SK-N-DZ (cell line): ENCODE measurements around the gene HID1.
"Not testable (repeated sequence)": the region's sequence is repeated elsewhere in the genome, so short reads cannot be mapped to it uniquely, and the experiment has no call there.

Experiments used
- DNase-seq: peaks from one replicate; pipeline ENCODE4 v3.0.0-alpha.2; 2015; ENCODE audit warnings: low spot score

The HID1 gene

DNA sequence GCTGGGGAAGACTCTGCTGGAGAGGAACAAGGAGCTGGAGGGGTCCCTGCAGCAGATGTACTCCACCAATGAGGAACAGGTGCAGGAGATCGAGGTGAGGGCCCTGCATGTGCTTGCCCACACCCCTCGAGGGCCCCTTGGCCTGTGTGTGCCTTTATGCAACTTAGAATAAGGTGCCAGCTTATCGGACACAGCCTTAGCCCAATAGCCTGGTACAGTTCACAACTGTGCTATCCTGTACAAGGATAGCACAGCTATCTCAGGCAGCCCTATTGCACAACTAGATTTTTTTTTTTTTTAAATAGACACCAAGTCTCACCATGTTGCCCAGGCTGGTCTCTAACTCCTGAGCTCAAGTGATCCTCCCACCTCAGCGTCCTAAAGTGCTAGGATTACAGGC is 27.0 kb upstream of the HID1 start:
- no peak for DNase-seq

DNA sequence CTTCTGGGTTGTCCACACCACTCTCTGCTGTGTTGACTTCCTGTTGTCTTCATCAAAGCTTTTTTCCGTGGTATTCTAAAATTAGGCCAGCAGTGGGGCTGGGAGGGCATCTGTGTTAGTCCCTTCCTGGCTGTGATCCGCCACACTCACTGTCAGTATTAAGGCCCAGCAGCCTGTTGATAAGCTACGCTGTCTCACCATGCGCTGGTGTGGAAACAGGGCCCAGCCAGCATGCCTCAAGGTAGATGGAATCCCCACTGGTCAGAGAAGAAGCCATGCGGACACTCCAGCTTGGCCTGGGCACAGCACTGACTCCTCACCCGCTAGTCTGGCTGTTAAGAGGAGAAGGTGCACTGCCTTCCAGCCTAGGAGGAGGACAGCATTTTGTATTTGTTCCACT is 26.2 kb upstream of the HID1 start:
- no peak for DNase-seq

DNA sequence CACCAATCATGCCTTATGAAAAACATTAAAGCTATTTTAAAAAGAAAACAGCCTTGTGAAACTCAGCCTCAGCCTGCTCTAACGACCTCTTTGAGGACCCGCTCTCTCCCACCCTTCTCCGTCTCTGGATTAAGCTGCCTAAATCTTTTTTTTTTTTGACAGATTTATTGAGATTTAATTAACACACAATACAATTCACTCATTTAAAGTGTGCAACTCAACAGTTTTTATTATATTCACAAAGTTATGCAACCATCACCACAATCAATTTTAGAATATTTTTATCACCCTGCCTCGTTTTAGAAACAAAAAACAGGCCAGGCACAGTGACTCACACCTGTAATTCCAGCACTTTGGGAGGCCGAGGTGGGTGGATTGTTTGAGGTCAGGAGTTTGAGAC is 23.3 kb upstream of the HID1 start:
- no peak for DNase-seq

DNA sequence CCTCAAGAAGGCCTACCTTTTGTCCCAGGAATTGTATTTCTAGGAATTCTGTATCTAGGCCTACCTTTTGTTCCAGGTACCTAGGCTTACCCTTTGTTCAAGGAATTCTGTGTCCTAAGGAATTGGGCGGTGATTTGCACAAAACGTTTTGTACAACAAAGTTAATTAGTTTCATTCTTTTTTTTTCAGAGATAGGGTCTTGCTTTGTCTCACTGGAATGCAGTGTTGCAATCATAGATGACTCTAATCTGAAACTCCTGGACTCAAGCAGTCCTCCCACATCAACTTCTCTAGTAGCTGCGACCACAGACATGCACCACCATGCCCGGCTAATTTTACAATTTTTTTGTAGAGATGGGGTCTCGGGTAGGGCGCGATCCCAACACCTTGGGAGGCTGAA is 21.9 kb upstream of the HID1 start:
- DNase-seq: no peak

DNA sequence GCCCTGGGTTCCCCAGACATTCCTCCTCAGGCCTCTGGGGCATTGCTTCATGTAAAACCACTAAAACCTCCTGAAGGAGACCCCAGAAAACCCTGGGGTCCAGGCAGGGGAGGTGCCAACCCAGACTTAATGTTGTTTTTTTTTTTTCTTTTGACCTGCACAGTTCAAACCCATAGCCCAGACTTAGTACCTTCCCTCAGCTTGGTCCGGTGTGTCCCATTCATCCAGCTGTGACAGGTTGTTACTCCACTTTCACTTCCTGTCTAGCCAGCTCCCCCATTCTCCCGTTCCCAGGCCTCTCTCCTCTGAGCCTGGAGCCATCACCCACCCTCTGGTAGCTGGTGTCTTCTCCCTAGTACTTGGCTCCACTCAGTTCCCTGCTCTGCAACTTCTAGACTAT is 19.7 kb upstream of the HID1 start:
- DNase-seq: no peak

DNA sequence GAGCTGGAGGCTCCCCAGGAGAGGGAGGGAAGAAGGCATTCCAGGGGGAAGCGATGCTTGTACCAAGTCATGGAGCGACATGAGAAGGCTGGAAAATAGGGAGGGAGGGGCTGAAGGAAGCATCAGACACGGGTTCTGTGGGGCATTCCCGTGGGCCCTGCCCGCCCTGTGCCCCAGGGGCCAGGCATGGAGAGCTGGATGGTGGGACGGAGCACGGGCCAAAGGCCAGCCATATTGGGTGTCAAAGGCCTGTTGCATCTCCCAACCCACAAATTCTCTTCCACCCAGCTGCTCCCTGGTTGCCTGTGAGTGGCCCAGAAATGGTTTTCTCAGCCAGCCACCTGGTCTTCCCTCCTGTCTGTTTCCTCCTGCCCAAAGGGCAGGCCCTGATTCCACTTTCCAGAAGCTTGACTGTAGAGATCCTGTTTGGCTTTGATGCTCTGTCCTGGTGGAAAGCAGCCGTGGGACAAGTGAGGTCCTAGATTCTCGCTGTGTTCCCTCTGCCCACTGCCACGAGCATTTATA is 18.1 kb upstream of the HID1 start:
- DNase-seq: no peak

DNA sequence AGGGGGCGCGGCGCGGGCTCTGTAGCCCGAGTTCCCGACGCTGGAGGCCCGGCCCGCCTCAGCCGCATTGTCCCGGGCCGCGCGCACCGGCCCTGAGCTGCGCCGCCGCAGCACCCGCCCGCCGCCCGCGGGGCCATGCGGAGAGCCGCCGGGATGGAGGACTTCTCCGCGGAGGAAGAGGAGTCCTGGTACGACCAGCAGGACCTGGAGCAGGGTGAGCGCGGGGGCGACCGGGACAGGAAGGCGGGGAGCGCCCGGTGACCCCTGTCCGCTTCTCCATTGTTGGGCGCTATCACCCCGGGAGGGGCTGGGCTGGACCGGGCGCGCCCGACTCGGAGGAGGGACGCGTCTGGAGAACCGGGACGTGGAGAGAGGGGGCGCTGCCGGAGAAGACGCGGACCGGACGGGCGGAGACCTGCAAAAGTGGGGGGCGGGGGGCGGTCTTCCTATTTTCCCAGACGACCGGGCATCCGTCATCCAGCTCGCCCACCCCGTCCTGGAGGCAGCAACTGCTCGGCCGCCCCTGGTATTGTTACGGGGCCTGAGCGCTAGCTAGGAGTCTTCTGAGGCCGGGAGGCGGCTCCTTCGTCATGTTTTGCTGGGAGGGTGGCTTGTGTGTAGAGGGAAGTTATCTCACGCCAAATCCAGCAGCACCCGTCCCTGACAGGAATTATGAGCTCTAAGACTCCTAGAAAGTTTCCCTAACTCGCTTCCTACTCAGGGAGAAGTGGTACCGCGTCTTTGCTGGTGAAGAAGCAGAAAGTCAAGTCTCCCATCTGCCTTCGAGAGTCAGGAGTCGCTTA is 15.6 kb upstream of the HID1 start:
- peak; percentile 53 for DNase-seq

DNA sequence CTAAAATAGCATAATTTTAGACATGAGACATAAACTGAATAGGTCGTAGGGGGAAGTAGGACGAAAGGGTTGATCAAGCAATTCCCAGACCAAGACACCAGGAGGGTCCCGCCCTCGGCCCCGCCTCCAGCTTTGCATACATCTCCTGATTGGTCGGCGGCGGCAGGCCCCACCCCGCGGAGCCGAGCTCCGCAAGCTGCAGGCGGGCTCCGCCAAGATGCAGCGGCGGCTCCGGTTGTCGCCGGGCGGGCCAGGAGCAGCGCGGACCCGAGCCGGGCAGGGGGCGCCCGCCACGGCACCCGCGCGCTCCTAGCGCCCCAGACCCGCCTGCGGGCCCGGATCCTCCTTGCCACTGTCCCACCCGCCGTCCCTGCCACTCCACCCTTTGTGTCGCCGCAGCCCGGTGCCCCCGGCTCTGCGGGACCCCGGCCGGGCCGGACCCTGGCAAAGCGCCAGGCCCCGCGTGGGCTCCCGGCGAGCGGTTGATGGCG is 14.9 kb upstream of the HID1 start, which contains the start of gene CDR2L:
Gene CDR2L (plus strand): TSS at position 215 of the 491 bp plus-strand sequence. CDS start 412 bp downstream, outside the sequence.
- peak; percentile 93 for DNase-seq

DNA sequence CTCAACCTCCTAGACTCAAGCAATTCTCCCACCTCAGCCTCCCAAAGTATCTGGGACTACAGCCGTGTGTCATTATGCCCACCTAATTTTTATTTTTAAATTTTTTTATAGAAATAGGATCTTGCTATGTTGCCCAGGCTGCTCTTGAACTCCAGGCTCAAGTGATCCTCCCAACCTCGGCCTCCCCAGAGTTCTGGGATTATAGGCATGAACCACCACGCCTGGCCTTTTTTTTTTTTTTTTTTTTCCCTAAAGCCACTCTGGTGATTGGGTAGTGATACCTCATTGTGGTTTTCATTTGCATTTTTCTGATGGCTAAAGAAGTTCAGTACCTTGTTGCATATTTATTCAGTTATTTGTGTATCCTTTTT is 13.6 kb upstream of the HID1 start:
- no peak for DNase-seq

DNA sequence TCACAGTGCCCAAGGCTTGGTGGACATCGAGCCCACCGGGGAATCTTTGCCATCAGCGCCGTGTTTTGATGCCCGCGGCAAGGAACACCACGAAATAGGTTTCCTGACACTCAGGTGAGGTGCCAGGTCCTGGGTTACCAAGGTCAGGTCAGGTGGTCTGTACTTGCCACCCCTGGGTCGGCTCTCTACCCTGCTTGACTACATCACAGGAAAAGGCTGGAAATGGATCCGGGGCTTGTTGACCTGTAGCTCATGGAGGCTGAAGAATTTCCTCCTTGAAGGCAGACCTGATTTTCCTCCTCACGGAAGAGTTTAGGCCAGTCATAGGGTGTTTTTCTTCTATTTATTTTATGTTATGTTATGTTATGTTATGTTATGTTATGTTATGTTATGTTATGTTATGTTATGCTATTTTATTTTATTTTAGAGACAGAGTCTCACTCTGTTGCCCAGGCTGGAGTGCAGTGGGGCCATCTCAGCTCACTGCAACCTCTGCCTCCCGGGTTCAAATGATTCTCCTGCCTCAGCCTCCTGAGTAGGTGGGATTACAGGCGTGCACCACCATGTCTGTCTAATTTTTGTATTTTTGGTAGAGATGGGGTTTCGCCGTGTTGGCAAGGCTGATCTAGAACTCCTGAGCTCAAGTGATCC is 10.2 kb upstream of the HID1 start:
- not testable (repeated sequence) for DNase-seq

DNA sequence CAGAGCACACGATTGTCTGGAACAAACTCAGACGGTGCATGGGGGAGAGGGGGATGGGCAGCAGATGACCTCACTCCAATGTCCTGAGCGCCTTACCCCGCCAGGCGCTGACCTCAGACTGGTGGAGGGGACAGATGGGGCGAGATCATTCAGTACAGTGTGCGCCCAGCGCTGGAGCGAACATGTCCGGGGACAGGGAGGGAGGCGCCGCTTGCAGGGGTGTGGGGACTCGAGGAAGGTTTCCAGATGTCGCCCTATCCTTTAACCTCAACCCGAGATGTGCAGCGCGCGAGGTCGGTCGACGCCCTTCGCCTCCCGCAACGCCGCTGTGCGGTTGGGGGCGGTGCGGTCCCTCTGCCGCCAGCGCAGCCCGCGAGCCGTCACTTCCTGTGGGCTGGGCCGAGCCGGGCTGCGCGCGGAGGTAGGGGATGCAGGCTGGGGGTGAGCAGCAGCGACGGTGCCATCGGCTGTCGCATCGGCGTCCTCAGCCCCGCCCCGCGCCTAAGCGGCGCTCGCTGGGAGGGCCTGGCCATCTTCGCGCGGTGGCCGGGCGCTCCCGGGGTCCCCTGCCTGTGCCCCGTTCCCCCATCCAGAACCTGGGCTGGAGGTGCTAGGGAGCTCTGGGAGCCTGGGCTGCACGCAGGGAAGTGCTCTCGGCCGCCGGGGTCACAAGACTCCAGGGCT is 9.6 kb upstream of the HID1 start:
- peak; percentile 87 for DNase-seq

DNA sequence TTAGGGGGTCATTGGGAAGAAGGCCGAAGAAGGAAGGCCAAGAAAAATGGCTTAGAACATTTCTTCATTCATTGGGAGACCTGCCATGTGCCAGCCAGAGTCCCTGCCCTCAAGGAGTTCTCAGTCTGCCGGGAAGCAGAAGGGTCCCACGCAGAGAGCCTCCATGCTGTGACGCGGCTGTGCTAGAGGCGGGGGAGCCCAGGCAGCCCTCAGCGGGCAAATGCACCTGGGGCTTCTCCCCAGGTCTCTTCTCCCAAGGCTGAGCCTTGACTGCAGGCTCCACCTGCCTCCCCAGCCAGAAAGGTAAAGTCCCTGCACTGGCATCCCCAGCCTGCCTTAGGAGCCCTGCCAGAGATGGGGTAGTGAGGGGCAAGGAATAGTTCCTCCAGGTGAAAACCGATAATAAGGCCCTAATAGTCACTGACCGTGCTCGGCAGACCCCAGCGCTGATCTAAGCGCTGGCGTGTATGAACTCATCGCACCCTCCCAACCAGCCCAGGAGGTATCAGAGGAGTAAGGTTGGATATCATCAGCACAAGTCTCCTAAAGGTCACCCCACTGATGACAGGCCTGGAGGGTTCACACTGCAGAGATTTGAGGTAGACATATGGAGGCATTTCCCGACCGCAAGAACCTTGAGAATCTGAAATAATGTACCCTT is 8.9 kb upstream of the HID1 start:
- no peak for DNase-seq

DNA sequence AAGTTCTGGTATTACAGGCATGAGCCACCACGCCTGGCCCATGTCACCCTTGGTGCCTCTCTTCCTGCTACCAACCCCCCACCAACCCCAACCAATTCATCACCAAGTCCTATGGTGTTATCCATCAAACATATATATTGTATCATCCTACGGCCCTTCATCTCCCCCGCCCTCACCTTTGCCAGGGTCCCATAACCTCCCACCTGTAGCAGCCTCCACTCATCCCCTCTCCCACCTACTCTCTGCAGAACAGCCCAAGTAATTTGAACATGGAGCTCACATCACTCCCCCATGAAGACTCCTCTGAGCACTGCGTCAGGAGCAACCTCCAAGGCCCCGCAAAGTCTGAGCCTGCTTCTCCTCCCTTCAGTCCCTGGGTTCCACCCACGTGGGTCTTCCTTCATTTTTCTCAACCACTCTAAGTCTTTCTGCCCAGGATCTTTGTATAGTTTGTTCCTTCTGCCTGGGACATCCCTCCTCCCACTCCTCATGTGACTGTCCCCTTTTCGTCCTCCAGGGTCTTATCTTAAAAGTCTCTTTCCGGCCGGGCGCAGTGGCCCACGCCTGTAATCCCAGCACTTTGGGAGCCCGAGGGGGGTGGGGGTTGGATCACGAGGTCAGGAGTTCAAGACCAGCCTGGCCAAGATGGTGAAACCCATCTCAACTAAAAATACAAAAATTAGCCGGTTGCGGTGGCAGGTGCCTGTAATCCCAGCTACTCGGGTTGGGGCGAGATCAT is 7.0 kb upstream of the HID1 start:
- DNase-seq: no peak

DNA sequence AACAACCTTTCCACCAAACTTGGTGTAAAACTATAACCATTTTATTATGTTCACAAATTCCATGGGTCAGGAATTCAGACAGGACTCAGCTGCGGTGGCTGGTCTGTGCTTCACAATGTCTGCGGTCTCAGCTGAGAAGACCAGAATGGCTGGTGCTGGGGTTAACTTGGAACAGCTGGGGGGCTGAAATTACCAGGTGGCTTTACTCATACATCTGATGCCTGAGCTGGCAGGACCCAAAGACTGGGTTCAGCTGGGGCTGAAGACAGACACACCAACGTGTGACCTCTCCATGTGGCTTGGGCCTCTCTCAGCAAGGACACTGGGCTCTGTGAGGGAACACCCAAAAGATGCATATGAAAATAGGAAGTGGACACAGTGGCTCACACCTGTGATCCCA is 5.7 kb upstream of the HID1 start:
- DNase-seq: no peak

DNA sequence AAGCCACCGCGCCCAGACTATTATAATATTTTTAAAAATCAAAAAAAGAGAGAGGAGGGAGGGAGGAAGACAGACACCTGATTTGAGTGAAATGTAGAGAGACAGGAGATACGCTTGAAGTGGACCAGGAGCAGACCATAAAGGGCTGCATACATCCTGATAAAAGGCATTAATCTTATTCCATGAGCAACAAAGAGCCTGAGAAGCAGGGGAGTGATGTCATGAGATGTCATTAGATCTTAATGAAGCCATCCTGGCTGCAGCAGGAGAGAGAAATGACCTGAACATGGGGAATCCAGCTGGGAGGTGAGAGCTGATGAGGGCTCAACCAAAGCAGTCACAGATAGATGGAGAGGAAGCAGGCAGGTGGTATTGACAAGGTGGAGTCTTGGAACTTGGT is 5.2 kb upstream of the HID1 start:
- no peak for DNase-seq

DNA sequence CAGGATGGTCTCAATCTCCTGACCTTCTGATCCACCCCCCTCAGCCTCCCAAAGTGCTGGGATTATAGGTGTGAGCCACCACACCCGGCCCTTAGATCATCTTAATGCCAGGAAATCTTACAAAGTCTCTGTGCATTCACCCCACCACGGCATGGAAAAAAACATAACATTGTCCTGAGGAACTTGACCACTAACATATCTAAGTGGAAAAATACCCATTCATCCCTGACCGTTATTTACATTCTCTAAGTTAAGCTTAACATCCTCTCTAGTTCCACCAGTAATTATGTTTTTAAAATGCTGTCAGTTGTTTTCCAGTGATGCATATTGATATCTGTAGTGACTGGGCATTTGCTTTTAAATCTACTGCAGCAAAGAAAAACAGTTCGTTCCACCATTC is 3.4 kb upstream of the HID1 start:
- no peak for DNase-seq

DNA sequence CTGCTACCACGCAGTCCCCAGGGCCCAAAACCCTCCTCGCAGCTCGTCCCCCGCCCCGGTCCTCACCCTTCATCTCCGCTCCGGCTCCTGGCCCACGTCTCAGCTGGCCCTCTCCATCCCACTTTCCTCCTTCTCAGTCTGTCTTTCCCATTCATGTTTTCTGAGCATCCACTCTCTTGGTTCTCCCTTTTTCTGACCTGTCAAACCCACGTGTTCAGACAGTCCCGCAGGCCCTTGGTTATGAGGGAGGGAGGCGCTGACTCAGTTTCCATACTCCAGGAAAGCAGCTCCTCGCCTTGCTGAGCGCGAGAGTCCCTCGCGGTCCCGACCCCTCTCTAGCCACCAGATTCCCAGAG is 392 bp upstream of the HID1 start:
- no peak for DNase-seq

DNA sequence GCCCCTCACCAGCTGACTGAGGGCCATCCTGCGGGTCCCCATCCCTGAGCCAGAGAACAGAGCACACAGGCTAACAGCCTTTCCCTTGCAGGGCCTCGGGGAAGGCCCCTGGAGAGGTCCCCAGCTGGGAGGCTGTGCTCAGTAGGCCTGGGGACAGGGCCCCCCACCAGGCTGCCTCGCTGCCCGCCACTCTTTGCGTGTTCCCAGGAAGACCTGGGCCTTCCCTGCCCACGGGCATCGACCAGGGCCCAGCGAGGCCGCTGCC is 785 bp downstream of the HID1 start:
- DNase-seq: no peak

DNA sequence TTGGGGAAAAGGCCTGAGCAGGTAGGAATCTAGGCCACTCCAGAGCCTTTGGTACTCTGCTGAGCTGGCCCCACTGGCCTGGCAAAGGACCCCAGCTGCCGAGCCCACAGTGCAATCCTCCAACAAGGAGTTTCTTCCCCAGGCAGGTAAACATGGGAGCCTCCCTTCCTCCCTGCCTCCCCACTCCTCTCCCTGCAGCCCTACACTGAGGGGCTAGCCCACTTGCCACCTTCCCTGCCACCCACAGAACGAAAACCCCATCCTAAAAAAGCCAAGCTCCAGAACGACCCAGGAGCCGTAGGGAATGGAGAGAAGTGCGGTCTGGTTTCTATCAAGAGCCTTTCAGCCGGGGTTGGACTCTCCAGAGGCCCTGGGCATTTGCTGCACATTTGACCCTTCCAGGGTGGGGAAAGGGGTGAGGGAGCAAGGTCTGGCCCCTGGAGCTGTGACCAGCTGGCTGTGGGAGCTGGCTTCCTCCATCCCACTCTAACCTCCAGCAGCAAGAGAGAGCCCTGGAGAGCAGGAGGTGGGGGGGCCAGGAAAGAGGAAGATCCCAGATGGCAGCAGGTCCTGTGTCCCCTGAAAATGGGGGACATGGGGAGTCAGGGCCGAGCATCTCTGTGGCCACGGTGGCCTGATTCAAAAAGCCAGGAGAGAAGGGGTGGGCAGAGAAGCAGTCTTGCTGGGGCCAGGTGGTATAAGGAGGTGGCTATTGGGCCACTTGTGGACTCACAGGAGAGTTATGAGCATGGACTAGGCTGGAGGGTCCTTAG is 1.3 kb downstream of the HID1 start:
- no peak for DNase-seq

DNA sequence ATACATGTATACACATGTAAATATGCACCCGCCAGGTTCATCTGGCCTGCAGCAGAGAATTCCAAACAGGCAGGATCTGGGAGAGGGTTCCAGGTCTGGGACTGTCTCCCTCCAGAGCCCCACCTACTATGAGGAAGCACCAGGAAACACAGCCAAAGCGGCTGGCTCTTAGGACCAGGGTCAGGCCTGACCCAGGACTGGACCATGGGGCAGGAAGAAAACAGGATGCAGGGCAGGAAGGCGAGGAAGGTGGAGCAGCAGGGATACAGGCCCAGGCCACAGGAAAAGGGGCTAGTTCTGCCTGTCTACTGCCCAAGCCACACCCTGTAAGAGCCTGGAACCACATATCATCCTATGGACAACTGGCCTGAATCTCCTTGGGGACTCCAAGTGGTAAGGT is 2.2 kb downstream of the HID1 start:
- DNase-seq: no peak

DNA sequence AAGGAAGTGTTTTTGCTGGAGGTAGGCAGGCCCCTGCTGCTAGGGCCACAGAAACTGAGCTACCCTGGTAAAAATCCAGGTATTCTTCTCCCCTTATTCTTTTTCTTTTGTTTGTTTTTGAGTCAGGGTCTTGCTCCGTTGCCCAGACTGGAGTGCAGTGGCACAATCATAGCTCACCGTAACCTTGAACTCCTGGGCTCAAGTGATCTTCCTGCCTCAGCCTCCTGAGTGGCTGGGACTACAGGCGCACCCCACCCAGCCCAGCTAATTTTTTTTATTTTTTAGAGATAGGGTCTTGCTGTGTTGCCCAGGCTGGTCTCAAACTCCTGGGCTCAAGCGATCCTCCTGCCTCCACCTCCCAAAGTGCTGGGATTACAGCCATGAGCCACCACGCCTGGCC is 3.1 kb downstream of the HID1 start:
- not testable (repeated sequence) for DNase-seq
